Caco-2 (cell line): ENCODE results near the gene FAM168A. TPM values are rescaled to one million over a fixed set of nuclear protein-coding genes. Genes with fewer than 3 reads are reported as not detected.

Experiments
- BruUV-seq: library from RNA; stranded (reverse); fragments of 400-500 nt; replicated peaks from 2 replicates; lab custom pipeline; 2021; lab: Mats Ljungman, UMichigan
- CTCF ChIA-PET: fragments of 300-600 bp; sonication (Branson Sonifier 250); formaldehyde crosslinking; loops from one replicate; lab custom pipeline; 2022; ENCODE audit warnings: antibody characterized with exemption; lab: Charles Lee
- POLR2A ChIA-PET: fragments of 300-600 bp; sonication (Branson Sonifier 250); formaldehyde crosslinking; loops from one replicate; lab custom pipeline; 2022; ENCODE audit warnings: antibody characterized with exemption; lab: Charles Lee
- DNase-seq, 2 experiments: peaks; one replicate each; pipeline versions ENCODE4 v3.0.0 to v3.0.0-alpha.2; 2020 to 2022
- H3K27me3 ChIP-seq: replicated peaks from 2 replicates; pipeline ENCODE4 v1.6.0; 2011; ENCODE audit warnings: low read length; ENCODE audit not compliant: control insufficient read depth, insufficient read depth
- H3K36me3 ChIP-seq: 2 replicates; pipeline ENCODE4 v1.5.1; 2011; ENCODE audit warnings: low read length; ENCODE audit not compliant: control insufficient read depth, insufficient read depth
- H3K4me1 ChIP-seq: fragments of 250-450 bp; sonication (Bioruptor Pico); 2 replicates; pipeline ENCODE4 v1.5.1; 2020; ENCODE audit warnings: mild to moderate bottlenecking
- H3K4me3 ChIP-seq: 2 replicates; pipeline ENCODE4 v1.5.1; 2011; ENCODE audit warnings: low read depth, mild to moderate bottlenecking, control low read depth, low read length
- H3K9me3 ChIP-seq: fragments of 250-450 bp; sonication (Bioruptor Pico); 2 replicates; pipeline ENCODE4 v1.5.1; 2020; ENCODE audit warnings: mild to moderate bottlenecking, moderate library complexity
- H3K27ac Mint-ChIP-seq: one replicate; pipeline ENCODE4 v1.8.0; 2022; ENCODE audit warnings: mixed read lengths; ENCODE audit not compliant: unreplicated experiment
- H3K27me3 Mint-ChIP-seq: one replicate; pipeline ENCODE4 v1.8.0; 2022; ENCODE audit warnings: mixed read lengths; ENCODE audit not compliant: insufficient read depth, unreplicated experiment
- H3K36me3 Mint-ChIP-seq: one replicate; pipeline ENCODE4 v1.8.0; 2022; ENCODE audit warnings: mild to moderate bottlenecking, mixed read lengths; ENCODE audit not compliant: insufficient read depth, unreplicated experiment
- H3K4me1 Mint-ChIP-seq: one replicate; pipeline ENCODE4 v1.8.0; 2022; ENCODE audit warnings: low read depth, mixed read lengths; ENCODE audit not compliant: unreplicated experiment
- H3K4me3 Mint-ChIP-seq: one replicate; pipeline ENCODE4 v1.8.0; 2022; ENCODE audit warnings: mild to moderate bottlenecking, moderate library complexity, mixed read lengths; ENCODE audit not compliant: unreplicated experiment
- H3K9me3 Mint-ChIP-seq: one replicate; pipeline ENCODE4 v1.8.0; 2022; ENCODE audit warnings: mixed read lengths; ENCODE audit not compliant: unreplicated experiment
- intact Hi-C: fragments of 100-400 bp; cut with micrococcal nuclease; formaldehyde crosslinking; loops from one replicate; pipeline ENCODE4 v1.10.0; 2022; ENCODE audit not compliant: unreplicated experiment
- total RNA-seq: library from RNA; stranded (reverse); gene quantifications from 2 replicates; pipeline ENCODE4 v1.2.3, GENCODE V29; 2022
- TF ChIP-seq, protein P1 (sequence below), 2 experiments: fragments of 200-600 bp in 1 of 2; IDR thresholded peaks; 1 replicate in 1 of 2; 2 replicates in 1 of 2; pipeline versions ENCODE4 v1.5.1 to v1.8.0; 2011 to 2022; ENCODE audit warnings: antibody characterized with exemption in 1 of 2, control low read depth in 1 of 2, inconsistent platforms in 1 of 2, low read depth in 1 of 2, low read length in 1 of 2, mild to moderate bottlenecking in 1 of 2, moderate library complexity in 1 of 2; ENCODE audit not compliant: insufficient read depth in 1 of 2, severe bottlenecking in 1 of 2, unreplicated experiment in 1 of 2

The FAM168A gene
- total RNA-seq, 1 experiment from 2014 or later = 46.0 TPM

DNA sequence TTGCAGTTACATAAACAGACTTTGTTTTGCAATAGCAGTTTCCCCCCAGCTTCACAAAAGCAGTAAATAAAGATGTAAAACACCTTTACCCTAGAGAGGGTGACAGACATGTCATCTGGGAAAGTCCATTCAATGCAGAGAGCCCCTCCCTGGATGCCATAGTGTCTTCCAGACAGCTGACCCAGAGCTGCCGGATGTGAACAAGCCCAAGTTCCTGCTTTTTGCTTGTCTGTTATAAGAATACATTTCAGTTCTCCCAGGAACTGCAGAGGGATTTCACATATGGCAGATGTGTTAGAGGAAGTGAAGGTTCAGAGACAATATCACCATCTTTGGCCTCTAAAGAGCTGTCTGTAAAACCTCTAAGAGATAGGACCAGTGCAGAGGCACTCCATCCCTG is 172.8 kb downstream of the FAM168A start:
- H3K36me3 Mint-ChIP-seq = peaks cover 5% of the 10 kb centered on the region

DNA sequence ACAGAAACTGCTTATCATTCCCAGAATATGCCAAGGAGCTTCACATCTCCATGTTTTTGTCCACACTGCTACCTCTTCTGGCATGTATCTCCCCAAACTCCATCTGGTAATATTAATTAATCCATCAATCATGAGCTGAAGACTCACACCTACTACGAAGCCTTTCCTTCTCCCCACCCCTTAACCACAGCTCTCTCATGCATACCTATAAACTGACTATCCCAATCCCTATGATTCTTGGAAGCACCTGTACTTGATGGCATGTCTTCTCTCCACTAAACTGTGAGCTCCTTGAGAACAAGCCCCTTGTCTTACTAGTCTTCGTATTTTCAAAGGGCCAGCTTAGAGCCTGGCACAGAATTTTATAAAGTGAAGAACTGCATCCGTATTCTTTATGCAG is 174.4 kb downstream of the FAM168A start:
- TF ChIP-seq, protein P1, sequence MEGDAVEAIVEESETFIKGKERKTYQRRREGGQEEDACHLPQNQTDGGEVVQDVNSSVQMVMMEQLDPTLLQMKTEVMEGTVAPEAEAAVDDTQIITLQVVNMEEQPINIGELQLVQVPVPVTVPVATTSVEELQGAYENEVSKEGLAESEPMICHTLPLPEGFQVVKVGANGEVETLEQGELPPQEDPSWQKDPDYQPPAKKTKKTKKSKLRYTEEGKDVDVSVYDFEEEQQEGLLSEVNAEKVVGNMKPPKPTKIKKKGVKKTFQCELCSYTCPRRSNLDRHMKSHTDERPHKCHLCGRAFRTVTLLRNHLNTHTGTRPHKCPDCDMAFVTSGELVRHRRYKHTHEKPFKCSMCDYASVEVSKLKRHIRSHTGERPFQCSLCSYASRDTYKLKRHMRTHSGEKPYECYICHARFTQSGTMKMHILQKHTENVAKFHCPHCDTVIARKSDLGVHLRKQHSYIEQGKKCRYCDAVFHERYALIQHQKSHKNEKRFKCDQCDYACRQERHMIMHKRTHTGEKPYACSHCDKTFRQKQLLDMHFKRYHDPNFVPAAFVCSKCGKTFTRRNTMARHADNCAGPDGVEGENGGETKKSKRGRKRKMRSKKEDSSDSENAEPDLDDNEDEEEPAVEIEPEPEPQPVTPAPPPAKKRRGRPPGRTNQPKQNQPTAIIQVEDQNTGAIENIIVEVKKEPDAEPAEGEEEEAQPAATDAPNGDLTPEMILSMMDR (IDR thresholded peaks at IDR 0.05; ENCODE audit: insufficient read depth in 1 of 2, low read depth in 1 of 2, low read length in 1 of 2, severe bottlenecking in 1 of 2, unreplicated experiment in 1 of 2) = no peak
- H3K27ac Mint-ChIP-seq = no peak overlapping the region
- intact Hi-C loops = no loop called here
- BruUV-seq = no TSS peak
- Histone ChIP-seq H3K9me3 (no peaks in the 10 kb centered on the region), H3K36me3 (no peaks in the 10 kb centered on the region), H3K27me3 (no peaks in the 10 kb centered on the region), H3K4me1 (no peaks in the 10 kb centered on the region), H3K4me3 (no peak overlapping the region)
- DNase-seq = no peak
- H3K4me1 Mint-ChIP-seq = no peaks in the 10 kb centered on the region
- POLR2A ChIA-PET = no interaction called here
- CTCF ChIA-PET = interaction anchor here (0.5 to 1.3 kb wide), 5 partner anchors 15 to 174 kb away, joined by 3 to 10 read pairs (median 3); partner anchors contain the start of gene FAM168A
- H3K27me3 Mint-ChIP-seq = no peaks in the 10 kb centered on the region
- H3K36me3 Mint-ChIP-seq = peaks cover 5% of the 10 kb centered on the region
- H3K9me3 Mint-ChIP-seq = no peaks in the 10 kb centered on the region
- H3K4me3 Mint-ChIP-seq = no peak overlapping the region

More for the DNA sequence above, 172.8 kb downstream of the FAM168A start:
- Mint-ChIP-seq H3K4me1 (no peaks in the 10 kb centered on the region), H3K27me3 (no peaks in the 10 kb centered on the region), H3K9me3 (no peaks in the 10 kb centered on the region), H3K27ac (no peak overlapping the region), H3K4me3 (no peak overlapping the region)
- no peak overlapping the region for H3K4me3 ChIP-seq
- H3K4me1 ChIP-seq = no peaks in the 10 kb centered on the region
- DNase-seq = no peak
- no peaks in the 10 kb centered on the region for H3K27me3 ChIP-seq
- no TSS peak for BruUV-seq
- H3K9me3 ChIP-seq = no peaks in the 10 kb centered on the region
- CTCF ChIA-PET = no interaction called here
- intact Hi-C loops = no loop called here
- no peaks in the 10 kb centered on the region for H3K36me3 ChIP-seq
- POLR2A ChIA-PET = no interaction called here
- TF ChIP-seq, protein P1 (IDR thresholded peaks at IDR 0.05; ENCODE audit: insufficient read depth in 1 of 2, low read depth in 1 of 2, low read length in 1 of 2, severe bottlenecking in 1 of 2, unreplicated experiment in 1 of 2) = no peak

DNA sequence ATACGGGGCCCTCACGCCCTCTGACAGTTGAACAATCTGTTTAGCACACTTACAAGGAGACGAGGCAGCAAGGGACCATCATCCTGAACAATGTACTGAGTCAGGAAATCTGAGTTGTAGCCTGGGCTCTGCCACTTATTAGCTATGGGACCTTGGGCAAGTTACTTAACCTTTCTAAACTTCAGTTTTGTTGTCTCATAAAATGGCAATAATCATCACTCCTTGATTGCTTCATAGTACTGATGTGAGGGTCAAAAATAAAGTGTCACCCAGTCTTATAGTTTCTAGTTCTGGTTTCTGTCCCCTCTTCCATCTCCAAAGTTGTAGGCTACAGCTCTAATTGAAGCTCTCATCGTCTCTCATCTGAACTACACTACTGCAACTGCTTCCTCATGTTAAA is 175.0 kb downstream of the FAM168A start:
- POLR2A ChIA-PET = no interaction called here
- H3K9me3 Mint-ChIP-seq = no peaks in the 10 kb centered on the region
- H3K36me3 Mint-ChIP-seq = peaks cover 5% of the 10 kb centered on the region
- TF ChIP-seq, protein P1 (IDR thresholded peaks at IDR 0.05; ENCODE audit: insufficient read depth in 1 of 2, low read depth in 1 of 2, low read length in 1 of 2, severe bottlenecking in 1 of 2, unreplicated experiment in 1 of 2) = no peak
- no TSS peak for BruUV-seq
- H3K9me3 ChIP-seq = no peaks in the 10 kb centered on the region
- no peaks in the 10 kb centered on the region for H3K4me1 Mint-ChIP-seq
- no peaks in the 10 kb centered on the region for H3K27me3 ChIP-seq
- H3K27ac Mint-ChIP-seq = no peak overlapping the region
- no peaks in the 10 kb centered on the region for H3K36me3 ChIP-seq
- H3K4me3 Mint-ChIP-seq = no peak overlapping the region
- intact Hi-C loops = no loop called here
- no peaks in the 10 kb centered on the region for H3K4me1 ChIP-seq
- no peak overlapping the region for H3K4me3 ChIP-seq
- no peaks in the 10 kb centered on the region for H3K27me3 Mint-ChIP-seq
- CTCF ChIA-PET = interaction anchor here (0.8 to 1.3 kb wide), 4 partner anchors 8 to 72 kb away, joined by 3 to 4 read pairs (median 3); no protein-coding TSS in a partner anchor
- DNase-seq = no peak
